Keratinocyte (primary cell): ENCODE measurements around the gene KLHDC3. TPM values are rescaled to one million over a fixed set of nuclear protein-coding genes. Genes with fewer than 3 reads are reported as not detected.

Source experiments
- DNase-seq: peaks from one replicate; pipeline ENCODE4 v3.0.0-alpha.2; 2011; ENCODE audit warnings: low read depth, missing footprints, low spot score
- FAIRE-seq: peaks from 2 replicates; lab custom pipeline; 2011; peaks lifted over from hg19 to GRCh38; lab: Jason Lieb, UNC
- H2AFZ ChIP-seq: 2 replicates; pipeline ENCODE4 v1.6.0; 2012; ENCODE audit warnings: low read length, control low read depth, inconsistent platforms; ENCODE audit not compliant: control insufficient read depth
- H3K27ac ChIP-seq: 2 replicates; pipeline ENCODE4 v1.5.1; 2011; ENCODE audit warnings: low read length; ENCODE audit not compliant: control insufficient read depth, insufficient read depth
- H3K27me3 ChIP-seq: 3 replicates; pipeline ENCODE4 v1.6.0; 2011; ENCODE audit warnings: low read length; ENCODE audit not compliant: control insufficient read depth, insufficient read depth; ENCODE audit errors: extremely low read depth
- H3K36me3 ChIP-seq, 2 experiments: 2 replicates in 1 of 2; 3 replicates in 1 of 2; pipeline ENCODE4 v1.5.1; 2011; ENCODE audit warnings: low read length in 2 of 2, mild to moderate bottlenecking in 1 of 2; ENCODE audit not compliant: control insufficient read depth in 2 of 2, insufficient read depth in 2 of 2; ENCODE audit errors: extremely low read depth in 1 of 2
- H3K4me1 ChIP-seq: 3 replicates; pipeline ENCODE4 v1.5.1; 2011; ENCODE audit warnings: low read length; ENCODE audit not compliant: control insufficient read depth, insufficient read depth; ENCODE audit errors: extremely low read depth
- H3K4me2 ChIP-seq: 3 replicates; pipeline ENCODE4 v1.6.0; 2011; ENCODE audit warnings: low read depth, low read length; ENCODE audit not compliant: control insufficient read depth, insufficient read depth; ENCODE audit errors: extremely low read depth
- H3K4me3 ChIP-seq, 3 experiments: fragments of 200-600 bp in 1 of 3; sonication (generic) in 1 of 3; 2 replicates in 2 of 3; 3 replicates in 1 of 3; pipeline ENCODE4 v1.5.1; 2011 to 2016; ENCODE audit warnings: low read length in 3 of 3, mild to moderate bottlenecking in 3 of 3, control low read depth in 2 of 3, inconsistent platforms in 1 of 3, low read depth in 1 of 3, mixed read lengths in 1 of 3, mixed run types in 1 of 3, moderate library complexity in 1 of 3; ENCODE audit not compliant: control insufficient read depth in 2 of 3, insufficient read depth in 2 of 3; ENCODE audit errors: extremely low read depth in 1 of 3
- H3K79me2 ChIP-seq: 2 replicates; pipeline ENCODE4 v1.6.0; 2012; ENCODE audit warnings: low read length; ENCODE audit not compliant: control insufficient read depth, insufficient read depth
- H3K9ac ChIP-seq: 3 replicates; pipeline ENCODE4 v1.6.0; 2011; ENCODE audit warnings: low read length; ENCODE audit not compliant: control insufficient read depth, insufficient read depth; ENCODE audit errors: extremely low read depth
- H3K9me1 ChIP-seq: 3 replicates; pipeline ENCODE4 v1.6.0; 2011; ENCODE audit warnings: low read length; ENCODE audit not compliant: control insufficient read depth, insufficient read depth; ENCODE audit errors: extremely low read depth
- H3K9me3 ChIP-seq: 2 replicates; pipeline ENCODE4 v1.5.1; 2012; ENCODE audit warnings: low read depth, low read length; ENCODE audit not compliant: control insufficient read depth
- H4K20me1 ChIP-seq: 3 replicates; pipeline ENCODE4 v1.6.0; 2011; ENCODE audit warnings: low read length; ENCODE audit not compliant: control insufficient read depth, insufficient read depth; ENCODE audit errors: extremely low read depth
- EZH2 ChIP-seq: IDR thresholded peaks from one replicate; pipeline ENCODE4 v1.6.1; 2012; ENCODE audit warnings: inconsistent platforms, mild to moderate bottlenecking, low read length, moderate library complexity
- dilution Hi-C: fragments of 300-500 bp; cut with MboI; formaldehyde crosslinking; loops from one replicate; pipeline ENCODE4 v1.7.0; 2020; ENCODE audit warnings: low sequenced_read_pairs; ENCODE audit not compliant: extremely low pct_ligation_motif_present
- polyA plus RNA-seq, 5 experiments: library from polyadenylated mRNA; depleted of rRNA in 3 of 5; stranded (reverse) in 3 of 5; stranded (forward) in 1 of 5; unstranded in 1 of 5; fragments of >200 nt; gene quantifications; 1 replicate in 1 of 5; 2 replicates in 3 of 5; 3 replicates in 1 of 5; pipeline versions ENCODE4 v1.2.1 to v1.2.3, GENCODE V29; 2011 to 2012; ENCODE audit warnings: missing spikeins in 2 of 5, low read depth in 1 of 5, low replicate concordance in 1 of 5
- TF ChIP-seq, protein P1 (sequence below), 3 experiments: IDR thresholded peaks in 1 of 3; conservative IDR thresholded peaks in 1 of 3; optimal IDR thresholded peaks in 1 of 3; 2 replicates in 2 of 3; 3 replicates in 1 of 3; pipeline versions ENCODE3 to v1.5.1; 2011; ENCODE audit warnings: low read length in 3 of 3, mild to moderate bottlenecking in 3 of 3, moderate library complexity in 2 of 3, control low read depth in 1 of 3, inconsistent platforms in 1 of 3; ENCODE audit not compliant: insufficient read depth in 2 of 3; ENCODE audit errors: extremely low read depth in 1 of 3

Gene KLHDC3
- polyA plus RNA-seq, 1 donor (not counting 4 experiments of a cell fraction or from before 2014, with no cell fraction given), result 24.8 TPM

DNA sequence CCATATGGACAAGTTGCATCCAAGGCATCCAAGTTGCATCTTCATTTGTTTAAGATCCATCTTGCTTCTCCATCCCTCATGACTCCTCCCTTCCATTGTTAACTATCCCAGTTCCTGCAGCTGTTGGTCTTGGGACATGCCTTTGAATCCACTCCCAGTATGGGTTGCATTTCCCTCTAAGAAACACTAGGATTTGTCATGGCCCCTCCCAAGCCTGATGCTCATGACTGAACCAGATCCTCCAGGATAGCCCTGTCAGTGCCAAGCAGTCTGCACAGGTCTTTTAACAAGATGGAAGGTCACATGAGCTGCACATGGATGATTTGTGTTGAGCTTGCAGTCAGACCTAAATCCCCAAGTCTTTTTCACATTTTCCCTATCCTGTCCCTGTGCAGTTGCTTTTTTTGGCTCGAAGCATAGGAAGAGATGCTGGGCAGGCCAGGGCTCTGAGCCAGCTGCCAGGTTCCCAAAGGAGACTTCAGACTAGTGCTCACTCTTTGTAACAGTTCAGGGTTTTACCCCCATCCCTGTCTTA, 25.5 kb upstream of the KLHDC3 start:
- TF ChIP-seq, protein P1, sequence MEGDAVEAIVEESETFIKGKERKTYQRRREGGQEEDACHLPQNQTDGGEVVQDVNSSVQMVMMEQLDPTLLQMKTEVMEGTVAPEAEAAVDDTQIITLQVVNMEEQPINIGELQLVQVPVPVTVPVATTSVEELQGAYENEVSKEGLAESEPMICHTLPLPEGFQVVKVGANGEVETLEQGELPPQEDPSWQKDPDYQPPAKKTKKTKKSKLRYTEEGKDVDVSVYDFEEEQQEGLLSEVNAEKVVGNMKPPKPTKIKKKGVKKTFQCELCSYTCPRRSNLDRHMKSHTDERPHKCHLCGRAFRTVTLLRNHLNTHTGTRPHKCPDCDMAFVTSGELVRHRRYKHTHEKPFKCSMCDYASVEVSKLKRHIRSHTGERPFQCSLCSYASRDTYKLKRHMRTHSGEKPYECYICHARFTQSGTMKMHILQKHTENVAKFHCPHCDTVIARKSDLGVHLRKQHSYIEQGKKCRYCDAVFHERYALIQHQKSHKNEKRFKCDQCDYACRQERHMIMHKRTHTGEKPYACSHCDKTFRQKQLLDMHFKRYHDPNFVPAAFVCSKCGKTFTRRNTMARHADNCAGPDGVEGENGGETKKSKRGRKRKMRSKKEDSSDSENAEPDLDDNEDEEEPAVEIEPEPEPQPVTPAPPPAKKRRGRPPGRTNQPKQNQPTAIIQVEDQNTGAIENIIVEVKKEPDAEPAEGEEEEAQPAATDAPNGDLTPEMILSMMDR (optimal IDR thresholded peaks at IDR 0.05 in 1 of 3, IDR thresholded peaks at IDR 0.05 in 1 of 3, conservative IDR thresholded peaks at IDR 0.05 in 1 of 3; ENCODE audit: extremely low read depth in 1 of 3, insufficient read depth in 2 of 3, low read length in 3 of 3), result no peak
- TF ChIP-seq EZH2, result no peak

DNA sequence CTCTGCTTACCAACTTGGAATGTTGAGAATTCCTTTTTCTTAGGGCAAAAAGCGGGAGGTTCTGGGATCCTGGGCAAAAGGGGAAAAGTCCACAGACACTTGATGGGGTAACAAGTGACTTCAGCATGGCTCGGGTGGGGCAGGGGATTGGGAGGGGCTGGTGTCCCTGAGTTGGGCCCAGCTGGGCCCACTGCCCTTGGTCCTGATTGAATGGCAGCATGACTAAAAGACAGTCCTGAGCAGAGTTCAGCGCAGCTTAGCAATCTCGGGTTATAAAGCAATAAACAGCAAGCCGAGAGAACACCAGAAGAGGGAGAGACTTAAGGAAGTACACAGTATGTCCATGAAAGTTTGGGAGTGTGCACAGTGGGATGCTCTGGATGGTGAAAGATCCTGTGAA, 24.1 kb upstream of the KLHDC3 start:
- FAIRE-seq, result no peak
- peaks cover 21% of the 10 kb centered on the region for H3K4me1 ChIP-seq
- no peak overlapping the region for H3K9ac ChIP-seq
- peaks cover 5% of the 10 kb centered on the region for H3K9me1 ChIP-seq
- no peak overlapping the region for H2AFZ ChIP-seq
- no peak overlapping the region for H3K4me2 ChIP-seq
- H3K27ac ChIP-seq, result no peak overlapping the region
- no peak for DNase-seq
- no peaks in the 10 kb centered on the region for H3K9me3 ChIP-seq
- peaks cover 20% of the 10 kb centered on the region in 2 experiments for H3K36me3 ChIP-seq
- H3K79me2 ChIP-seq, result peaks cover 28% of the 10 kb centered on the region
- dilution Hi-C loops, result no loop called here
- H3K4me3 ChIP-seq, result no peak overlapping the region
- H4K20me1 ChIP-seq, result no peaks in the 10 kb centered on the region
- no peak for TF ChIP-seq EZH2
- TF ChIP-seq, protein P1 (optimal IDR thresholded peaks at IDR 0.05 in 1 of 3, IDR thresholded peaks at IDR 0.05 in 1 of 3, conservative IDR thresholded peaks at IDR 0.05 in 1 of 3; ENCODE audit: extremely low read depth in 1 of 3, insufficient read depth in 2 of 3, low read length in 3 of 3), result no peak
- no peaks in the 10 kb centered on the region for H3K27me3 ChIP-seq

More for the DNA sequence above, 25.5 kb upstream of the KLHDC3 start:
- Histone ChIP-seq H3K36me3 (peaks cover 19 to 20% of the 10 kb centered on the region in 2 experiments), H3K9ac (no peak overlapping the region), H3K4me2 (no peak overlapping the region), H3K4me3 (no peak overlapping the region), H3K27me3 (no peaks in the 10 kb centered on the region), H3K79me2 (peaks cover 28% of the 10 kb centered on the region), H3K27ac (no peak overlapping the region), H3K4me1 (peaks cover 21% of the 10 kb centered on the region), H2AFZ (no peak overlapping the region), H4K20me1 (no peaks in the 10 kb centered on the region), H3K9me1 (peaks cover 5% of the 10 kb centered on the region), H3K9me3 (no peaks in the 10 kb centered on the region)
- FAIRE-seq, result no peak
- dilution Hi-C loops, result no loop called here
- no peak for DNase-seq
